ENCODE data around the gene SLC38A1. TPM values are rescaled to one million over a fixed set of nuclear protein-coding genes. Genes with fewer than 3 reads are reported as not detected.
A peak's percentile ranks its signal among the peaks of the same experiment; 100 is the strongest.

SLC38A1 gene
- total and polyA plus RNA-seq, 5 donors = 20.8 to 82.4 (median 60.0) TPM

GRCh38 chr12:46217541-46218321, 51.1 kb downstream of the SLC38A1 start:
- no peak overlapping the region for H3K4me3 ChIP-seq (ENCODE audit: low read length)
- H3K27me3 ChIP-seq (ENCODE audit: control insufficient read depth, insufficient read depth) = no peaks in the 10 kb centered on the region
- peaks cover 6% of the 10 kb centered on the region for H3K4me1 ChIP-seq (ENCODE audit: control insufficient read depth, insufficient read depth, low read length)
- H3K9me3 ChIP-seq (ENCODE audit: control insufficient read depth, low read length) = no peaks in the 10 kb centered on the region
- DNase-seq (no peak), ATAC-seq (peak; percentile 36 to 46)
- intact Hi-C loops (cut with DNase I) = no loop called here
- WGBS = 63% methylated on average over 6 of the region's 6 CpGs
- no peak overlapping the region for H3K27ac ChIP-seq (ENCODE audit: low read length)

- DNase-seq (peak in 2 of 3 donors; percentile 45 to 47), ATAC-seq (peak in 1 of 2 donors; percentile 34)
- 61% methylated on average over 7 of the region's 7 CpGs for WGBS
- no peak overlapping the region for H3K4me3 ChIP-seq (ENCODE audit: low read length)
- intact Hi-C loops (cut with DNase I) = no loop called here
- no peak overlapping the region for H3K27ac ChIP-seq (ENCODE audit: low read length)
- H3K27me3 ChIP-seq (ENCODE audit: control insufficient read depth, insufficient read depth) = no peaks in the 10 kb centered on the region
- H3K9me3 ChIP-seq (ENCODE audit: control insufficient read depth, low read length) = no peaks in the 10 kb centered on the region
- peaks cover 4% of the 10 kb centered on the region for H3K4me1 ChIP-seq (ENCODE audit: control insufficient read depth, insufficient read depth, low read length)
These were observed 54.0 kb downstream of the SLC38A1 start for GRCh38 chr12:46214668-46215436.

- Histone ChIP-seq H3K4me3 (ENCODE audit: low read length) (no peak overlapping the region), H3K27me3 (ENCODE audit: control insufficient read depth, insufficient read depth) (no peaks in the 10 kb centered on the region), H3K27ac (ENCODE audit: low read length) (no peak overlapping the region), H3K9me3 (ENCODE audit: control insufficient read depth, low read length) (no peaks in the 10 kb centered on the region), H3K4me1 (ENCODE audit: control insufficient read depth, insufficient read depth, low read length) (peaks cover 5% of the 10 kb centered on the region)
- intact Hi-C loops (cut with DNase I) = no loop called here
- no peak for ATAC-seq
- 83% methylated on average over 4 of the region's 4 CpGs for WGBS
- no peak for DNase-seq
These were observed 56.5 kb downstream of the SLC38A1 start for GRCh38 chr12:46212108-46212982.

GRCh38 chr12:46210873-46211439, 57.9 kb downstream of the SLC38A1 start:
- H3K27me3 ChIP-seq (ENCODE audit: control insufficient read depth, insufficient read depth) = no peaks in the 10 kb centered on the region
- ATAC-seq (peak in 1 of 2 donors; percentile 31), DNase-seq (no peak)
- no peaks in the 10 kb centered on the region for H3K9me3 ChIP-seq (ENCODE audit: control insufficient read depth, low read length)
- peaks cover 5% of the 10 kb centered on the region for H3K4me1 ChIP-seq (ENCODE audit: control insufficient read depth, insufficient read depth, low read length)
- no peak overlapping the region for H3K27ac ChIP-seq (ENCODE audit: low read length)
- WGBS = 59% methylated on average over 6 of the region's 6 CpGs
- intact Hi-C loops (cut with DNase I) = no loop called here
- H3K4me3 ChIP-seq (ENCODE audit: low read length) = no peak overlapping the region

DNA sequence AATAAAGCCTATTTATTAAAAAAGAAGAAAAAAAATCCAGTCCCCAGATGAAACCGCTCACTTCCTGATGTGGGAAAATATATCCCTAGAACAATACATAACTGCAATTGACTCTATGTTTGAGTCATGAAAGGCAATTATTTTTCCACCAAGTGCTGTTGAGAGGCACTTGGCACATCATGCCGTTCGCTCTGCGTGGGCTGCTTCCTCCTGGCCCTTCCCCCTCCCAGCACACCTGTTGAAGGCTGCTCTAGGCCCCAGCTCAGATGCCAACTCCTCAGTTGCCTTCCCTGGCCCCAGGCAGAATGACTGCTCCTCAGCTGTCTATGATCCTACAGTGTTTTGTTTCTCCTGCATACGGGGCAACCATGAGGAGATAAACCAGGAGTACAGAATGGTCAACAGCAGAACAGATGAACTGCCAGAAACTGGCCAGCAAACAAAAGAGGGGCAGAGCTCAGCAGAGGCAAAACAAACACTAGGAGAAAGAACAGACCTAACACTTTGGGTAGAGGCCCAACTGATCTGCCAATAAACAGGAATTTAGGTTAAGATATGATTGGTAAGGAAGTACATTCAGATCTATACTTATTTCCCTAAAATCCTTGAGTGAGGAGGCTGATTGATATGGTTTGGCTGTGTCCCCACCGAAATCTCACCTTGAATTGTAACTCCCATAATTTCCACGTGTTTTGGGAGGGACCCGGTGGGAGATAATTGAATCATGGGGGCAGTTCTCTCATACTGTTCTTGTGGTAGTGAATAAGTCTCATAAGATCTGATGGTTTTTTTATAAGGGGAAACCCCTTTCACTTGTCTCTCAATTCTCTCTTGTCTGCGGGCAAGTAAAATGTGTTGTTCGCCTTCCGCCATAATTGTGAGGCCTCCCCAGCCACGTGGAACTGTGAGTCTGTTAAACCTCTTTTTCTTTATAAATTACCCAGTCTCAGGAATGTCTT, 58.6 kb downstream of the SLC38A1 start:
- peaks cover 5% of the 10 kb centered on the region for H3K4me1 ChIP-seq (ENCODE audit: control insufficient read depth, insufficient read depth, low read length)
- peak overlapping the region; percentile 69 for H3K27ac ChIP-seq (ENCODE audit: low read length)
- intact Hi-C loops (cut with DNase I) = no loop called here
- no peak overlapping the region for H3K4me3 ChIP-seq (ENCODE audit: low read length)
- H3K9me3 ChIP-seq (ENCODE audit: control insufficient read depth, low read length) = no peaks in the 10 kb centered on the region
- H3K27me3 ChIP-seq (ENCODE audit: control insufficient read depth, insufficient read depth) = no peaks in the 10 kb centered on the region
- peak; percentile 72 to 84 for ATAC-seq
- WGBS = 64% methylated on average over 12 of the region's 12 CpGs
- peak in 2 of 3 donors; percentile 20 to 44 for DNase-seq

DNA sequence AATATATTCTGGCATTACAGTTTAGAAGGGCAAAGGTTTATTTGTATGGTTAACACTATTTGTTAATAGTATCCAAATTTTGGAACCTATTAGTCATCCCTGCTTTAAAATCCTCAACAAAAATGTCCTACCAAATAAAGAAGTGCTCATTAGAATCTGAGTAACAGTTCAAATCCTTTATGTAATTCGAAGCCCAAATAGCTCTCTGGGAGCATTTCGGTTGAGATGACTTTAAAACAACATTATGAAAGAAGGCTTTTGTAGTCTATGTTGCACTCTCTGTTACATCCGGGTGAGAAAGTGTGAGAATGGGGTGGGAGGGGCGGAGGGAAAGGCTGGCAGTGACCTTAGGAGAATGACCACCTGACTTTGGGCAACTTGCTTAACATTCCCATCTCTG, 59.7 kb downstream of the SLC38A1 start:
- peaks cover 1% of the 10 kb centered on the region for H3K4me1 ChIP-seq (ENCODE audit: control insufficient read depth, insufficient read depth, low read length)
- intact Hi-C loops (cut with DNase I) = no loop called here
- WGBS = 64% methylated on average over 4 of the region's 4 CpGs
- ATAC-seq = no peak
- H3K27me3 ChIP-seq (ENCODE audit: control insufficient read depth, insufficient read depth) = no peaks in the 10 kb centered on the region
- H3K9me3 ChIP-seq (ENCODE audit: control insufficient read depth, low read length) = no peaks in the 10 kb centered on the region
- no peak overlapping the region for H3K27ac ChIP-seq (ENCODE audit: low read length)
- no peak overlapping the region for H3K4me3 ChIP-seq (ENCODE audit: low read length)
- no peak for DNase-seq

DNA sequence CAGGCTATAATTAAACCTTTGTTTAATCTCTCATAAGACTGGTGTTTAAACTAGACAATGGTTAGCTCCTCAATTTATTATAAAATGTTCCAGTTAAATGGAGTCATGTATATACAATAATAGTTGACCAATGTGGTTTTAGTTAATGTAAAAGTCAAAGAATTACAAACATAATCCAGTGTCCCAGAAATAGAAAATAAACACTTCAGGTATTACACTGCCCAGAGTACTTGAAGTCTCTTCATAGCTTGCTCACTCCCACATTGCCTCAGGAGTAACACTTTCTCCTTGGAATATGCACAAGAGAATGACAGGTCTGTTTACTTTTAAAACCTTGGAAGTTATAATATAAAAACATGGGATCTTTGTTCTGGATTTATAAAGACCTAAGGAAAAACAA, 60.5 kb downstream of the SLC38A1 start:
- Histone ChIP-seq H3K9me3 (ENCODE audit: control insufficient read depth, low read length) (no peaks in the 10 kb centered on the region), H3K27ac (ENCODE audit: low read length) (no peak overlapping the region), H3K27me3 (ENCODE audit: control insufficient read depth, insufficient read depth) (no peaks in the 10 kb centered on the region), H3K4me3 (ENCODE audit: low read length) (no peak overlapping the region), H3K4me1 (ENCODE audit: control insufficient read depth, insufficient read depth, low read length) (peaks cover 1% of the 10 kb centered on the region)
- intact Hi-C loops (cut with DNase I) = no loop called here
- DNase-seq (no peak), ATAC-seq (no peak)

DNA sequence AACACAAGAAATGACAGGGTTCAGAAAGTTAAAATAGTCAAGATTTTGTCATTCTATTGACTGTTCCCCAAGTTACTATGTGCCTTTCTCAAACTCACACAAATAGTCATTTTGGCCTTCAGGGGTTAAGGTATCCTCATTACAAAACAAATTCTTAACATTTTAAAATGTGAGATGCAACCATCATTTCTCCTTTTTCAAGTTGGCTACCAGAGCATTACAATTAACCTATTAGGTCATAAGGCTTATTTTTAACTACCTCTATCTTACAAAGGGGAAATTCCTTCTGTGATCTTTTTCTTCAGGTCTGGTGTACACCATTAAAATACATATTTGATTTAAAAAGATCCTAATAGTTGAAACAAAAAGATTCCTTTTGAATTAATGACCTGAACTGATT, 61.2 kb downstream of the SLC38A1 start:
- ATAC-seq (no peak), DNase-seq (no peak)
- Histone ChIP-seq H3K27ac (ENCODE audit: low read length) (no peak overlapping the region), H3K9me3 (ENCODE audit: control insufficient read depth, low read length) (no peaks in the 10 kb centered on the region), H3K27me3 (ENCODE audit: control insufficient read depth, insufficient read depth) (no peaks in the 10 kb centered on the region), H3K4me1 (ENCODE audit: control insufficient read depth, insufficient read depth, low read length) (peaks cover 1% of the 10 kb centered on the region), H3K4me3 (ENCODE audit: low read length) (no peak overlapping the region)
- intact Hi-C loops (cut with DNase I) = no loop called here

DNA sequence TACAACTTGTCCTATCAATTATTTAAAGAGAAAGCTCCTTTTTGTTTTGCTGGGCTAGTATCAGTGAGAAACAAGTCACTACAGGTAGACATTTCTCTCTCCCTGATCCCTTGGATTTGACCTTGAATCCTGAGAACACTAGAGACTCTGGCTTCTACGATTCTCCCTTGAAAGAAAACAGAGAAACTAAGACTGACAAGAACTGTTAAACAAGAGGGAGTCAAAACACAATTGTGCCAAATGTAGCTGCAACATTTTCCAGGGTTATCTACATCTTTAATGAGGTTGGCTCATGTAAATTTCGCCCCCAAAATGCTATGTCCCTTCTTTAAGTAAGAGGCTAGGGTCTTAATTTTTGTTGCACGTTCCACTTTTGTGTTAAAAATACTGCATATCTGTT, 62.4 kb downstream of the SLC38A1 start:
- ATAC-seq (no peak), DNase-seq (no peak)
- H3K4me3 ChIP-seq (ENCODE audit: low read length) = no peak overlapping the region
- peaks cover 1% of the 10 kb centered on the region for H3K4me1 ChIP-seq (ENCODE audit: control insufficient read depth, insufficient read depth, low read length)
- intact Hi-C loops (cut with DNase I) = no loop called here
- no peak overlapping the region for H3K27ac ChIP-seq (ENCODE audit: low read length)
- H3K9me3 ChIP-seq (ENCODE audit: control insufficient read depth, low read length) = no peaks in the 10 kb centered on the region
- 61% methylated on average over 3 of the region's 3 CpGs for WGBS
- no peaks in the 10 kb centered on the region for H3K27me3 ChIP-seq (ENCODE audit: control insufficient read depth, insufficient read depth)

DNA sequence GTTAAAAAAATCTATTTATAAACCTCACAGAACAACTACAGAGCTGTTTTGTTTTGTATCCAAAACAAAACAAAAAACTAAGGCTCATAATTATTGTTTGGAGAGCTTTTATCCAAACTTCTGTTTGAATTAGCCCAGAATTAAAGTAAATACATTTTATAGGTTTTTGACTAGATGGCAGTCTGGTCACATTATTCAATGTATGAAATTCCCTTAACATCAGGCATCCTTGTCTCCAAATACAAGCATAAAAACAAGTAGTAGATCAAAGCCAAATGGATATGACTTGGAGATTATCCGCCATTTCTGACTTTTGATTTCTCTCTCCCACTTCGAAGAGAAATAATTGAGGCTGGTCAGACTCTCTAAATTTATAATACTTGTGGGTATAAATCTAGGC, 63.5 kb downstream of the SLC38A1 start:
- ATAC-seq (no peak), DNase-seq (no peak)
- Histone ChIP-seq H3K9me3 (ENCODE audit: control insufficient read depth, low read length) (no peaks in the 10 kb centered on the region), H3K4me1 (ENCODE audit: control insufficient read depth, insufficient read depth, low read length) (peaks cover 1% of the 10 kb centered on the region), H3K4me3 (ENCODE audit: low read length) (no peak overlapping the region), H3K27me3 (ENCODE audit: control insufficient read depth, insufficient read depth) (no peaks in the 10 kb centered on the region), H3K27ac (ENCODE audit: low read length) (no peak overlapping the region)
- WGBS = 74% methylated on average over 2 of the region's 2 CpGs
- intact Hi-C loops (cut with DNase I) = no loop called here

Measured in right cardiac atrium (tissue), 5 donors.